GM19025 (cell line): Measurements from ENCODE around the gene LOXHD1.

Experiments
- ATAC-seq: cut with Tn5 transposase; IDR thresholded peaks from one replicate; pipeline ENCODE4 v1.9.1; 2021; ENCODE audit warnings: mild to moderate bottlenecking, low read depth, moderate library complexity; ENCODE audit not compliant: unreplicated experiment

LOXHD1 gene

GRCh38 chr18:46581648-46582047 is 75.4 kb downstream of the LOXHD1 start:
- no peak for ATAC-seq

- ATAC-seq, result no peak
These were observed 78.0 kb downstream of the LOXHD1 start for GRCh38 chr18:46578987-46579386.

DNA sequence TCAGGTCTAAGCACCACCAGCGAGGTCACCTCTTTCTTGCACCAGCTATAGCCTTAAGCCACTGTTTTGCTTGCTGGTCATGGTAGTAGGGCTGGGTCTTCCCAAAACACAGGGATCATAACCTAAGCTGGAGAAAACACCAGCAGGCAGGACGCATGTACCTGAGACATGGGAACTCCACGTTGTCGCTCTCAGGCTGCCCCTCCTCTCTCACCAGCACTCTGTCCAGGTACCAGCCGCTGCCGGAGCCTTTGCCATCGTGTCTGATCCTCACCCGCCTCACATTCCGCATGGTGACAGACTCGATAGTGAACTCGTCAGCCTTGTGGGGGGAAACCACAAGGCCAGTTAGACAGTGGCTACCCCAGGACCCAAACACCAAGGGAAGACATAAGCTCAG is 79.5 kb downstream of the LOXHD1 start:
- ATAC-seq, result no peak

DNA sequence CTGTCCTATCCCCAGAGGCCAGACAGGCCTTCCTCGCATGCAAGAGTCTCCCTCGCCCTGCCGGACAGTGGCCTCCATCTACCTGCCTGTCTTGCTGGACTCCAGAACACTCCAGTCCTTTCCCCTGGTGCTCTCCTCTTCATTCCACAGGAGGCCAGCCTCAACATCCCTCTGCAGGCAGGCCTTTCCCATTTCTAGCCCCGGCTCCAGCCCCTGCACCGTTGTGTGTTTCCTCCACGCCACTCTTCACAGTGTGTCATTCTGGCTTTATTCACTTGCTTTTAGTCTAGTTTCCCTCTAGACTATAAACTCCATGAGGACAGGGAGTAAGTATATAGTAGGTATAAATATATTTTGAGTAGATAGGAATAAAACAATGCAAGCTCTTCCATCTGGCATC is 81.2 kb downstream of the LOXHD1 start:
- ATAC-seq, result no peak

DNA sequence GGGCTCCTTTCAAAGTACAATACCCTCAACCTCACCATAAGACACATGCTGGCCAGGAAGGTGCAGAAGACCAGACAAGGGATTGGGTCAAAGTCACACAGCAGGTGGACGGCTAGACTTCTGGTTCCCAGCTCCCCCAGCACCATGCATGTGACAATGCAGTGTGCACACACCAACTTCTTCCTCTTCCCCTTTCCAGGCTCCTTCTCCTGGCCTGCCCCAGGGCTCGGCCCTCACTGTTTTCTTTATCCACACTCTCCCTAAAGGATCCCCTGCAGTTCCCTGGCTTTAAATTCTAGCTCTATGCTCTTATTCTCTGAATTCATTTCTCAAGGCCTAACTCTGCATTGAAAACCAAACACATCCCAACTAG is 82.3 kb downstream of the LOXHD1 start:
- no peak for ATAC-seq

DNA sequence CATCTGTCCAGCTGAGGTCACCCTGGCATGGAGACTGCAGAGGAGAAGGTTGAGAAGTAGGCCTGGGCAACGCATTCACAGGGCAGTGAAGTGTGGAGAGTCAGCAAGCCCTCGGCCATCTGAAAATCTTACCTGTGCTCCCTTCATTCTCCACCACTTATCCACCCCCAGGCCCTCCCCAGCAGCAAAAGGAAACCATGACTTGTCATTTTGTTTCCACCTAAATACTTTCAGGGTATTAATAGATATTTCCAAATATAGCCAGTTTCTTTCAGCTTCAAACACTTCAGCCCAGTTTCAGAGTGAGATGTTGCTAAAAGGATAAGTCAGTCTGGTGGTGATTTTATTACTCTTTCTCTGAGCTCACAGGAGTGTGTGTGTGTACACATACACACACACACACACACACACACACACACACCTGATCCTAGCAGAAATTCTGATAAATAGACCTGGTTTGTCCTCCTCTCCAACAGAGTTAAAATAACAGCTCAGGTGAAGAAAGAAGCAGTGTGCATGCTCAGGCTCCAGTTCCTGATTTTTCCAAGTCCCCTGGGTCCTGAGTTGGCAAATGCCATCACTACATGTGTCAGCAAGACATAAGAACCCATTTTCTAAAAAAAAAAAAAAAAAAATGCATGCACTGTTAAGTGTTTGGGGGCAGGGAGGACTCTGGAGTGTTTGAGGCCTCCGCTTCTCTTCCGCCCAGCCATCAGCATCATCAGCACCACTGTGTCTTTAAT is 82.8 kb downstream of the LOXHD1 start:
- ATAC-seq, result no peak

GRCh38 chr18:46573156-46573555 is 83.9 kb downstream of the LOXHD1 start:
- ATAC-seq, result no peak

GRCh38 chr18:46571756-46572155 is 85.3 kb downstream of the LOXHD1 start:
- ATAC-seq, result no peak

GRCh38 chr18:46570666-46571065 is 86.4 kb downstream of the LOXHD1 start:
- ATAC-seq, result no peak

GRCh38 chr18:46570134-46570533 is 86.9 kb downstream of the LOXHD1 start:
- no peak for ATAC-seq

DNA sequence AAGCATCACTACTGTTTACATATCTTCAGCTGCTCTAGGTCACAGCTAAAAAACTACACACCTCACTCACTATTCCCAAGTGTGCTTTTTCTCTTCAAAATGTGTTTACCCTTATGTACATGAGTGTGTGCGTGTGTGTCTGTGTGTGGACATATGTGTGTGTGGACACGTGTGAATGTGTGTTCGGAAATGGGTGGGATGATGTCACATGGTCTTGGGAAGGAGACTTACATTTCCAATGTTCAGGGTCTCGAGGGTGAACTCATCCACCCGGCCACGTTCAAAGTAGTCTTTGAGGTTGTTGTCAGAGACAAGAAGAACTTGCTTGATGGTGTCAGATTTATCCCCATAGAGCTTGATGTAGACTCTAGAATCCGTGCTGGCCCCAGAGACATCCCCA is 87.8 kb downstream of the LOXHD1 start:
- no peak for ATAC-seq

DNA sequence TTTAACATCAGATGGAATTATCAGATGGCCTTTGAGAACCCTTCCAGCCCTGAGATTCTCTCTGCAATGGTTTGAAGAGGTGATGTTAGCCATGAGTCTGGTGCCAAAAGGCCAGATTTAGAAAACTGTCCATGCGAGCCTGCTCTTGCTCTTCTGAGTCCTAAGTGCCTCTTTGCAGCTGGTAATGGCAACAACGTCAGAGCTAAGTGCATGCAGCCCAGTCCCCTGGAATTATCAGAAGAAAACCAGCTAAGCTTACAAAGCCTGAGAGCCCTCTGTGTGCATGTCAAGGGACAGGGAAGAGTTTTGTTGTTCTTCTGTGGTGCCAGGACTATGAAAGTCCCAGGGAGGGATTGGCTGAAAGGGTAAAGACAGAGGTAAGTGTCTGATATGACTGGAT is 89.8 kb downstream of the LOXHD1 start:
- no peak for ATAC-seq

DNA sequence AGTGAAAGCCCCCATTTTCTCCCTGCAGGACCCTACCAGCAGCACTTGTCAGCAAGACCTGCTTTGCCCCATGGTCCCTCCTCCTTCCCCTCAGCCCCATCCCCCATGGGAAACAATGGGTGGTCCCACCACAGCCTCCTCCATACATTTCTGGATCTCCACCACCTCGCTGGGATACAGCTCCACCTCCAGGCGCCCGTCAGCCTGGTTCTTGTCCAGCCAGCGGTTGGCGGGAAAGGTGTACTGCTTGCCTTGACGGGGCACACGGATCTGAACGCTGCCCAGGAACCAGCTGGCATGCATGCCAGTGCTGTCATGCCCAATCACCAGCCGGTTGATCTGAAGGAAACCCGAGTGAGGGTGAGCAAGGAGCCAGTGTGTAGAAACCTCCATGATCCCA is 90.9 kb downstream of the LOXHD1 start:
- ATAC-seq, result no peak

GRCh38 chr18:46565256-46565655 is 91.8 kb downstream of the LOXHD1 start:
- no peak for ATAC-seq

GRCh38 chr18:46563317-46563716 is 93.7 kb downstream of the LOXHD1 start:
- no peak for ATAC-seq

DNA sequence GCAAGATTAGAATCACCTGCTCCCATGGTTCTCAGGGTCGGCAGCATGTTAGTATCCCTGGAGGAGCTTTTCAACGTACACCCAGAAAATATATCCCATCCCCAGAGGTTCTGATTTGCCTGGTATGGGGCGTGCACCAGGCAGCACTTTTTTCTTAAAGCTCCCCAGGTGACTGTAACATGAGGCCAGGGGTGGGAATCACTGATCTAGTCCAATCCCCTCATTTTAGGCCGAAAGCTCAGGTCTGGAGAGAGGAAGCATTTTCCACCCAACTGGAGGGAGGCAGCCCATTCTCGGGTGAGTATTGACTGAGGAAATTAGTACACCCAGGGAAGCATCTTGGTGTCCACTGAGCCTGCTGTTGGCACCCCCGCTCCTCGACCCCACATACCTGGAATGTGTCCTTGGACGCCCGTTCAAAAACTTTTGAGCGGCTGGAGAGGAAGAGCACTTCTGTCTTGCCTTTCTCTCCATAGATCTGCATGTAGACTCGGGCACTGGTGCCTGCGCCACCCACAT is 94.3 kb downstream of the LOXHD1 start:
- no peak for ATAC-seq

GRCh38 chr18:46560671-46561045 is 96.4 kb downstream of the LOXHD1 start:
- no peak for ATAC-seq

- no peak for ATAC-seq
These were observed 96.9 kb downstream of the LOXHD1 start for GRCh38 chr18:46559946-46560670.

- ATAC-seq, result no peak
These were observed 97.7 kb downstream of the LOXHD1 start for GRCh38 chr18:46559296-46559695.

DNA sequence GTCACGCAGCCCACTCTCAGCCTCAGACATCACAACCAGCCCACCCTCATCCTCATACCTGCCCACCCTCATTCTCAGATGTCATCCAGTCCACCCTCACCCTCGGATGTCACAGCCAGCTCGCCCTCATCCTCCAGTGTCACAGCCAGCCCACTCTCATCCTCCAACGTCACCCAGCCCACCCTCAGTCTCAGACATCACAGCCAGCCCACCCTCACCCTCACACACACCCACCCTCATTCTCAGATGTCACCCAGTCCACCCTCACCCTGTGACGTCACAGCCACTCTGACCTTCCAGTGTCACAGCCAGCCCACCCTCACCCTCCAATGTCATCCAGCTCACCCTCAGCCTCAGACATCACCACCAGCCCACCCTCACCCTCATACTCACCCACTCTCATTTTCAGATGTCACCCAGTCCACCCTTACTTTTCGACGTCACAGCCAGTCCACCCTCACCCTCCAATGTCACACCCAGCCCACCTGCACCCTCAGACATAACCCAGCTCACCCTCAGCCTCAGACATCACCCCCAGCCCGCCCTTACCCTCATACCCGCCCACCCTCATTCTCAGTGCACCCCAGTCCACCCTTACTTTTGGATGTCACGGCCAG is 100.3 kb downstream of the LOXHD1 start:
- no peak for ATAC-seq

DNA sequence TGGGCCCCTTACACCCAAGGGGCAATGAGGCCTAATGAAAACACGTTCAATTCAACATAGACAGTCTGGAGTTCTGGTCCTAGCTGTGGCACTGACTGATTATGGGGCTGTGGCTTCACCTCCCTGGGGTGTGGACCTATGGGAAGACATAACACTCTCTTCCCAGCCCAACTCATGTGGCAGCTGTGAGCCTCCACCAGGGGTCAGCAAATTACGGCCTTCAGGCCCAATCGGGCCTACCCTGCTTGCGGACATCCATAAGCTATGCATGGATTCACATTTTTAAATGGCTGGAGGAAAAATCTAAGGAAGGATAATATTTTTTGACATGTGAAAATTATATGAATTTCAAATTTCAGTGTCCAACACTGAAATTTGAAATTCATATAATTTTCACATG is 101.3 kb downstream of the LOXHD1 start:
- ATAC-seq, result no peak

DNA sequence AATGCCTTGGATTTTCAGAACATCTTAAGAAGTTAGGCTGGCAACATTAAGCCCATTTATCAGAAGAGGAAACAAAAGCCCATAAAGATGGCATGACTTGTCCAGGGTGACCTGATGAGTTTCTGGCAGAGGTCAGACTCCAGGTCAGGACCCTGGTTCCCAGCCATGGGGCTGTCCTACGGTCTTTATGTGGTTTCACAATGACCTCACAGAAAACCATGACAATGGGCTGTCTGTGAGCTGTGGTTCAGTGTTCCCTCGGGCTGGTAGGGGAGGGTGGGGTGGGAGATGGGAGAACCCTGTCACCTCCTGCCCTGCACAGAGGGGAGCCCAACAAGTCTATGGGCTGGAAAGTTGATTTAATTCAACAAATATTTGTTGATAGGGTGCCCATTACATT is 101.8 kb downstream of the LOXHD1 start:
- no peak for ATAC-seq
